ENCODE results near the gene ATG16L2.

DNA sequence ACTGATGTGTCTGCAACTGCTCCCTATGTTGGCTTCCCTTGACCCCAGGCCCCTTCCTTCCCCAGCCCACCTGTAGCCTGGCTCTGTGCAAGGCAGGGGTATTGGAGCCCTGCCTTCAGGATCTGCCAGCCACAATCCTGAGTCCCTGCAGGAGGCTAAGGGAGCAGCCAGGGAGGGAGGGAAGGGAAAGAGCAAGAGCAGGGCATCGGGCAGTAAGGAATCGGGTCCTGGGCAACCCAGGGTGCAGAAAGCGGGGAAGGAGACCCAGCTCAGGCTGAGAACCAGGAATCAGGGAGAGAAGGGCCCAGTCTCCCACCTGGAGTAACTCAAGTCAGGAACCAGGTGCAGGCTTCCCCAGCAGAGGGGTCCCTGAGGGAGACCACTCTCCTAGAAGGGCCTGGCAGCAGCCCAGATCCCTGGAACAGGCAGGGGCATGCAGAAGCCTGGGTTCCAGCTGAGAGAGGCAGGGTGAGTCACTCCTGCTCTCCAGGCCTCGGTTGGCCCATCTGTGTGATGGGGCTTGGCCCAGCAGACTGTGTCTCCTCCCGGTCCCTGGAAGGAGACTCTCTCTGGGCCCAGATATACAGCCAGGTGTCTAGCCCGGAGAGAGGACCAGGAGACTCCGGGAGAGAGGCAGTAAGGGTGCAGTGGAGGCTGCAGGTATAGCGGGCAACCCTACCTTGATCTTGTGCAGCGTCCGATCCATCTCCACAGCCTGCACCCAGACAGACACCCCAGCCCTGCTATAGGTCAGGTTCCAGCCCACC, 33.7 kb upstream of the ATG16L2 start:
- TF ChIP-seq, protein P1, sequence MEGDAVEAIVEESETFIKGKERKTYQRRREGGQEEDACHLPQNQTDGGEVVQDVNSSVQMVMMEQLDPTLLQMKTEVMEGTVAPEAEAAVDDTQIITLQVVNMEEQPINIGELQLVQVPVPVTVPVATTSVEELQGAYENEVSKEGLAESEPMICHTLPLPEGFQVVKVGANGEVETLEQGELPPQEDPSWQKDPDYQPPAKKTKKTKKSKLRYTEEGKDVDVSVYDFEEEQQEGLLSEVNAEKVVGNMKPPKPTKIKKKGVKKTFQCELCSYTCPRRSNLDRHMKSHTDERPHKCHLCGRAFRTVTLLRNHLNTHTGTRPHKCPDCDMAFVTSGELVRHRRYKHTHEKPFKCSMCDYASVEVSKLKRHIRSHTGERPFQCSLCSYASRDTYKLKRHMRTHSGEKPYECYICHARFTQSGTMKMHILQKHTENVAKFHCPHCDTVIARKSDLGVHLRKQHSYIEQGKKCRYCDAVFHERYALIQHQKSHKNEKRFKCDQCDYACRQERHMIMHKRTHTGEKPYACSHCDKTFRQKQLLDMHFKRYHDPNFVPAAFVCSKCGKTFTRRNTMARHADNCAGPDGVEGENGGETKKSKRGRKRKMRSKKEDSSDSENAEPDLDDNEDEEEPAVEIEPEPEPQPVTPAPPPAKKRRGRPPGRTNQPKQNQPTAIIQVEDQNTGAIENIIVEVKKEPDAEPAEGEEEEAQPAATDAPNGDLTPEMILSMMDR (IDR thresholded peaks at IDR 0.05), result no peak
- no peak for TF ChIP-seq ZFX (IDR thresholded peaks at IDR 0.05; ENCODE audit: borderline replicate concordance)

All from 22Rv1 (cell line).